ENCODE results near the gene ORC5.

GRCh38 chr7:104142147-104142546 lies 65.7 kb downstream of the ORC5 start:
- TF ChIP-seq CTCF (IDR thresholded peaks at IDR 0.05) (no peak), POLR2AphosphoS5 (IDR thresholded peaks at IDR 0.05) (no peak)
